Effector CD4-positive, alpha-beta T cell (primary cell): ENCODE data around the gene TYW1.
"Not testable (repeated sequence)": the region's sequence is repeated elsewhere in the genome, so short reads cannot be mapped to it uniquely, and the experiment has no call there.

Experiments used
- DNase-seq: peaks from one replicate; pipeline ENCODE4 v3.0.0-alpha.2; 2020

TYW1 gene

DNA sequence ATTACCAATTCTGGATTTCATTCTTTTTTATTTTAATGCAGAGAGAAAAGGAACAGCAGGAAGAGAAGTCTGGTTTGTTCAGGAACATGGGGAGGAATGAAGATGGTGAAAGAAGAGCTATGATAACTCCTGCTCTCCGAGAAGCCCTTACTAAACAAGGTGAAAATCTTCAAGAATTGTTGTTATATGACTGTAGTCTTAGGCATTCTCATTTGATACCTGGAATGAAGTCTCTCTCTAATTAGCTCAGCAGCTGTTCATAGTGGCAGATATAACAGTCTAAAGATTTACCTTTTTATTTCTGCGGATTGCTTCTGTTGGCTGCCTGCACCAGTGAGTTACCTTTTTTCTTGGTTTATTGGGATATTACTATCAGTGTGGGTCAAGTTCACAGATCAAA lies 53.3 kb downstream of the TYW1 start:
- DNase-seq, result not testable (repeated sequence)

DNA sequence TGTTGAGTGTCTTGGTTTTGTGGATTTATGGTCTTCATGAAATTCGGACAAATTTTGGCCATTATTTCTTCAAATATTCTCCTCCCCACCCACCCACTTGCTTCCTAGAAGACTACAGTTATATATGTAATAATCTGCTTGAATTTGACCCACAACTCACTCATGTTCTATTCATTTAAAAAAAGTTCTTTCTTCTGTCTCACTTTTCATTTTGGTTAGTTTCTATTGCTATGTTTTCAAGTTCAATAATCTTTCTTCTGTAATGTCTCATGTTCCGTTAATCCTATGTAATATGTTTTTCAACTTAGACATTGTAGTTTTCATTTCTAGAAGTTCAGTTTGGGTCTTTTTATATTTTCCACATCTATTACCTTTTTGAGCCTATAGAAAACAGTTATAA lies 55.5 kb downstream of the TYW1 start:
- DNase-seq, result not testable (repeated sequence)

DNA sequence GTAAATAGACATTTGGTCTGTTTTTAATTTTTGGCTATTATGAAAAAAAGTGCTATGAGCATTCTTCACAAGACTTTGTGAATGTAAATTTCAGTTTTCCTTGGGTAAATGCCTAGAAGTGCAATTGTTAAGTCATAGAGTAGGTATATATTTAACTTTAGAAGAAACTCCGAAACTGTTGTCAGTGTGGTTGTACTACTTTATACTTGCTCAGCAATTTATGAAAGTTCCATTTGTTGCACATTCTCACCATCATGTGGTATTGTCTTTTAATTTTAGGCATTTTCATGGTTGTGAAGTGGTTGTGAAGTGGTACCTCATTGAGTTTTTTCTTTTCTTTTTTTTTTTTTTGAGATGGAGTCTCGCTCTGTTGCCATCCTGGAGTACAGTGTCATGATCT lies 60.0 kb downstream of the TYW1 start:
- no peak for DNase-seq

DNA sequence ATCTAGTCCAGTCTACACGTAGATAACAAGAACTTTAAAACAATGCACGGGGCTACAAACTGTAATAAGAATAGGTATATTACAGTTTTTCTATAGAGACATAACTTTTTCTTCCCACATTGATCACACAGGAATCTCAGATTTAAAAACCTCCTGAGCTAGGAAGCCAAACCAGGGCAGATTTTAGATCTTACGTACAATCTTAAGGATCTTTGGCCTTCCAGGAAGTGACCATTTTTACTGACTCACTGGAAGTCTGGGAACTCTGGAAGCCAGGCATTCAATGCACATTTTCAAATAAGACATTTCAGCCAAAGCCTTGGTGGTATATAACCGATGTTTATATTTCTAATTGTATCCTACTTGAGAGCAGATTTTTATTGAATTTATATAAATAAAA lies 64.7 kb downstream of the TYW1 start:
- DNase-seq, result not testable (repeated sequence)

DNA sequence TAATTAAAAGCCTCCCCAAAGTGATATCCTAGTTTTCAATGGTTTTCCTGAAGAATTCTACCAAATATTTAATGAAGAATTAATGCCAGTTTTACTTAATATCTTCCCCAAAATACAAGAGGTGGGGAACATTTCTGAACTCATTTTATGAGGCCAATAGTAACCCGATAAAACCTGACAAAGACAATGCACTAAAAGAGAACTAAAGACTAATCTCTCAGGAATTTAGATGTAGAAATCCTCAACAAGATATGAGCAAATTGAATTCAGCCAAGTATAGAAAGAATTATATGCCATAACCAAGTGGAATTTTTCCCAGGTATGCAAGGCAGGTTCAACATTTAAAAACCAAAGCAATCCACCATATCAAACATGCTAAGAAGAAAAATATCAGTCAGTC lies 66.2 kb downstream of the TYW1 start:
- not testable (repeated sequence) for DNase-seq

DNA sequence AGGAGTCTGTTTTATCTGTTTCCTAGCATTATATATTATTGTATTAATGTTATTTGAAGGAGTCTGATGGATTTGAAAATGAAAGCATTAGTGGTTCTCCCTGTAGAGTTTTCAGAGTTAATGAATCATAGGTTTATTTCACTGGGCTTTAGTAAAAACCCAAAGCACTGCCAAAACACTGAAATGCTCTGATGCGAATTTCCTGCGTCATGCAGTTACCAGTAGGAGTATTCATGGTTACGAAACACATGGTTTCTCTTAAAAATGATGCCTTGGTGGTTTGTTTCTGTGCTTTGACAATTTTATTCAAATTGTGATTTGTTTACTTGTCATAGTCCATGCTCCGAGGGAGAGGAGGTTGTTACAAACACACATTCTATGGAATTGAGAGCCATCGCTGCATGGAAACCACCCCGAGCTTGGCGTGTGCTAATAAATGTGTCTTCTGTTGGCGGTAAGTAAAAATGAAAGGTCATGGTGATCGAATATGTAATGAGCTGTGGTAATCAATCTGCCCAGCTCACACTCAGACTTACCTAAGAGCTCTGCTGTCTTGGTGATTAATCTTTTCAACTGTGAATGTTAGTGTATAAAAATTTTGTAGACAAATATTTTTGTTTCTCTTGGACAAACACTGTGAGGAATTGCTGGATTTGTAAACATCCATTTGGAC lies 70.5 kb downstream of the TYW1 start:
- not testable (repeated sequence) for DNase-seq

DNA sequence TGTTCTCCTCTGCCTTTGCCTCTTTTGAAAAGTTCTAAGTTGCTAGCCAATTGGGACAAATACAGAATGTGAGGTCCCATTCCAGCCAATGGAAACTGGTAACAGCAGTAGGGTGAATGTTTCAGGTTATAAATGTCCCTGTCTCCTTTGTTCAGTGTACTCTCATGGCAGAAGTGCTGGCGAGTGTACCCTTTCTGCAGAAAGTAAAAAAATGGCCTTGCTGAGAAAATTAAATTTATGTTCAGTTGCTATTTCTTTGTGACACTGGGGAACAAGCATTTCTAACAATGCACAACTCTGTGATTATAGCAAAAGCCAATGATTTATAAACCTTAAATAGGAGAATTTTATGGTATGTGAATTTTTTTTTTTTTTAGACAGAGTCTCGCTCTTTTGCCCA lies 79.5 kb downstream of the TYW1 start:
- DNase-seq, result not testable (repeated sequence)

DNA sequence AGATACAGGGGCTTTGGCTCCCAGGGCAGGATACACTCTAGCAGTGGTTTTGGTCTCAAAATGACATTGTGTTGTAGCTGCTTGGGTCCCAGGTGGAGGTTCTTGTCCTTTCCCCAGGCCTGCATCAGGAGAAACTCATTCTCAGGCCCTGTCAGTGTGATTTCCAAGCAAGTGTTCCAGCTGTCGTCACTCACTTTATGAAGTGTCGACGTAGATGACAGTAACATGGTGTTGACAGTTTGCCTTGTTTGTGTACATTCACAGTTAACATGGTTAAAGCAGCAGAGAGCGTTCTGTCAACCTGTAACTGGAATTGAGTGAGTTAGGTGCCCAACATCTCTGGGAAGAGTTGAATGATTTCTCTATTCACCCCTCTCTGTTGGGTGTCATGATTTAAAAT lies 86.2 kb downstream of the TYW1 start:
- not testable (repeated sequence) for DNase-seq

DNA sequence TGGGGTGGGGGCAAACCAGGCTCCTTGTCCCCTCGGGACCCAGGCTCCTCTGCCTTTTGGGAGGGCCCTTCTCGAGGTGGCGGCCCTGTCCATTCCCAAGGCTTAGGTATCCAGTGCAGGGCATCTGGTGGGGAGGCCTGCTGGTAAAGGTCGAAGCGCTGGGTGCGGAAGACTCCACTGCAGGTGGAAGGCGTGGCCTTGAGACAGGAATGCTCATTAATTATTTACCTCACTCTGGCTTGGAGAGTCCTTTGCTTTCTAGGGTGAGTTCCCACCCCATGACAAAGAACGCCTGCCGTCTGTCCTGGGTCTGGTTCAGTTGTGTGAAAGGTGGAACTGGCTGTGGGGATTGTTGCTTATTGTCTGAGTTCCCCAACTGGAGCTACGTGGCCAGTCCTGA lies 92.6 kb downstream of the TYW1 start:
- DNase-seq, result not testable (repeated sequence)

DNA sequence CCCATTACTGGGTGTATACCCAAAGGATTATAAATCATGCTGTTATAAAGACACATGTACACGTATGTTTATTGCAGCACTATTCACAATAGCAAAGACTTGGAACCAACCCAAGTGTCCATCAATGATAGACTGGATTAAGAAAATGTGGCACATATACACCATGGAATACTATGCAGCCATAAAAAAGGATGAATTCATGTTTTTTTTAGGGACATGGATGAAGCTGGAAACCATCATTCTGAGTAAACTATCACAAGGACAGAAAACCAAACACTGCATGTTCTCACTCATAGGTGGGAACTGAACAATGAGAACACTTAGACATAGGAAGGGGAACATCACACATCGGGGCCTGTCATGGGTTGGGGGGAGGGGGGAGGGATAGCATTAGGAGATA lies 94.4 kb downstream of the TYW1 start:
- DNase-seq, result not testable (repeated sequence)

DNA sequence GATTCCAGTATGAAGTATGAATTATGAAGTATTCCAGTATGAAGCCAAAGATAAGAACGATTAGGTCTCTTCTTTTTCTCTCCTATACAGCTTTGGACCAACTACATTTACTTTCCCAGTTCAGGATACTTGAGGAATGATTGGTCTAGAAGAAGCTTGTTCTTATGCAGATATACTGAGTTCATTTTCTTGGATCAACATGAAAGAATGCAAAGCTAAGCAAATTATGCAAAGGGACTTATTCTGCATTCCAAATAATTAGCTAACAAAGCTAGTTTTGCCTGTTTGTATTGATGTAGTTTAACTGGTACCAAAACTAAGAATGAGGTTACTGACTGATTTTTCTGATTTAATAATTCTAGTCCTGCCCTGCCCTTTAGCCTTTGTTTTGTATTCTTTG lies 101.4 kb downstream of the TYW1 start:
- DNase-seq, result not testable (repeated sequence)

DNA sequence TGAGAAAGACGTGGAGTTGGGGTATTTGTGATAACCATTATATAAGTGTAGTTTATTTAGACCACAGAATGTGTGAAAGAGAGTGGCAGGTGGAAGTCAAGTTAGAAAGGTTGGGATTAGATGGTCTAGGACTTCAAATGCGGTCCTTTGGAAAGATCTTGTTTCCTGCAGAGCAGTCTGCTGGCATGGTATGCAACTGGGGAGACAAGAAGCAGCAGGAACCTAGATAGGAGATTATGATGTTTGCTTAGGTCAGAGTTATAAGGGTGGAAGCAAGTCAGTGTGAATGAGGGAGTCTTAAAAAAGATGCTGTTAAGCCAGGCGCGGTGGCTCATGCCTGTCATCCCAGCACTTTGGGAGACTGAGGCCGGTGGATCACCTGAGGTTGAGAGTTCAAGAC lies 102.8 kb downstream of the TYW1 start:
- DNase-seq, result not testable (repeated sequence)

DNA sequence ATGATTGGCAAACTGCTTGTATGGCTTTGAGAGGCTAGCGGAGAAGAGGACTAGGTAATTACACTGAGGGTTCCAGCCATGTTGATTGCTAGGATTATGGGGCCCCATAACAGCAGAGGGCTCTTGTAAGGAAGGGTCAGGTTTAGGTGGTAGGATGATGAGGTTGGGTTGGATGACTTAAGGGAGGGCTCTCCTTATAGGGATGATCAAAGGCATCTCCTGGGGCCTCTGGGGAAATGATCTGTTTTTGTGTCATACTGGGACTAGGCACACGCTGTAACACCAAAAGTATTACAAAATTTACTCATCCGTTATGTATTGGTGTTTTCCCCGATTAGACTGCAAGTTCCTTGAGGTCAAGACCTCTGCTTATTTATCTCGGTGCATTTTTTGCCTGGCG lies 103.4 kb downstream of the TYW1 start:
- DNase-seq, result not testable (repeated sequence)

DNA sequence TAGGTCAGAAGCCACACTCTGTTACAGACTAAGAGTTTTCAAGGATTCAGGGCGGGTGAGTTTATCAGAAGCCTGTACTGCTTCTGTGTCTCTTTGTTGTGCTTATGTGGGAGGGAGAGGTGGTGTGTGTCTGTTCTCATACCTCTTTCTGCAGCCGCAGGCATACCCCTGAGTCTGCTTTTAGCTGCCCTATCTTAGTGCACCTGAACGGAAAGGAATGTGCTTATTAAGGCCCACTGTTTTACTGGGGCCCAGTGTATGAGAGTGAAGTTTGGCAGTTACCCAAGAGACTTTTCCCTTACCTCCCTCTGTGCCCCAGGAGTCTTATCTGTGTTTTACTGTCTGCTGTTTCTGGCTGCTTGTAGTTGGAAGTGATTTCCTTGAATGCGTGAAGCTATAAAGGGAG lies 104.3 kb downstream of the TYW1 start:
- no peak for DNase-seq

DNA sequence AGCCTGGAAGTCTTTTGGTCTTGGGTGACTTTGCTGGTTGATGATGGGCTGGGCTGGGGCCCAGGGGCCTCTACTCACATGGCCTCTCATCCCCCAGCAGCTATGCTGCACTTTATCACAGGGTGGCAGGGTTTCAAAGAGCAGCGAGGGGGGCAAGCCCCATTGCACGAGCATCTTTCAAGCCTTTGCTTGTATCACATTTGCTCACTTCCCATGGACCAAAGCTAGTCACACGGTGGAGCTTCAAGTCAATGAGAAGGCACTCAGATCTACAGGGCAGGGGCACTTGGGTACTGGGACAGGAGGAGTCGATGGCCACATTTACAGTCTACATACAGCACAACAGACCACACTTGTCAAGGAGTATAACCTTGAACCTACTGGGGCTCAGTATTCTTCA lies 108.3 kb downstream of the TYW1 start:
- DNase-seq, result not testable (repeated sequence)

DNA sequence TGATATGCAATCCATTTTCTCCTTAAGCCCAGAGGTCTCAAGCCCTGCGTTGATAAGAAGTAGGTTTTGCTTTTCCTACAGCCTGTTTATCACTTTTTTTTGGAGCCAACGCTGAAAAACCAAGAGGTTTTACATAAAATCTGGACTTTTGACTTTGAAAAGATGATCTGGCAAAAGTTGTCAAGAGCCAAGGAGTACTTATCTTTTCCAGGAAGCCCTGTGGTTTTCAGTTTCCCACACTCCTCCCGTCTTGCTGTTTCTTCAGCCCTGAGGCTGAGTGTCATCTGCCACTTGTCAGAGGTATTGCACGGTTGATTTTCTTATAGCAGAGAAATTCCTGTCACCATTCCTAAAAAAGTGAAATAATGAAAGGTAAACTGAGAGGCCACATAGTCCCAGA lies 108.7 kb downstream of the TYW1 start:
- no peak for DNase-seq

DNA sequence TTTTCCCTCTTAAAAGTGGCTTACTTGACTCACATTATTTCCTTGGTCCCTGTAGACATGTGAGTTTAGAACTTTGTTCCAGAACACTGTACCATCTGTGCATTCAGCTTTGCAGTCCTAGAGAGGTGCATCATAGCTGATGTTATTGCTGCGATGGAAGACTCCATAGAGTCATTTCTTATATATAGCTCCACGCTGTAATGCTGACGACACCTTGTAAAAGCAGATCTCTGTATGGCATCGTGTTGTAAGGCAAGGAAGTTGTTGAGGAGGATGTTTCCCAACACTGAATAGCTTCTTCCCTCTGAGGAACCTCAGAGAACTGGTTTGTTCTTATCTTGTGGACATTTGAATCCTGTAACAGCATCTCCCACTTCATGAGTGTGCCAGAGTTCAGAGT lies 109.6 kb downstream of the TYW1 start:
- not testable (repeated sequence) for DNase-seq

DNA sequence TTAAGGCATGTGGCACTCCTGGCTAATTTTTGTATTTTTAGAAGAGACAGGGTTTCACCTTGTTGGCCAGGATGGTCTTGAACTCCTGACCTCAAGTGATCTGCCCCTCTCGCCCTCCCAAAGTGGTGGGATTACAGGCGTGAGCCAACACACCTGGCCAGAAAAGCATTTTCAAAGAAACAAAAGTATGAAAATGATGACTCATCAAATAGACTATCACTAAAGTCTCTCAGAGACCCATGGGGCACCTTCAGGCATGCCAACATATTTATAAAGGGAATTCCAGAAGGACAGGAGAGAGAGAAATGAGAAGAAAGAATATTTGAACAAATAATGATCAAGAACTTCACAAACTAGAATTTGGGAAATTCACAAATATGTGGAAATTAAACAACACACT lies 114.7 kb downstream of the TYW1 start:
- DNase-seq, result not testable (repeated sequence)

DNA sequence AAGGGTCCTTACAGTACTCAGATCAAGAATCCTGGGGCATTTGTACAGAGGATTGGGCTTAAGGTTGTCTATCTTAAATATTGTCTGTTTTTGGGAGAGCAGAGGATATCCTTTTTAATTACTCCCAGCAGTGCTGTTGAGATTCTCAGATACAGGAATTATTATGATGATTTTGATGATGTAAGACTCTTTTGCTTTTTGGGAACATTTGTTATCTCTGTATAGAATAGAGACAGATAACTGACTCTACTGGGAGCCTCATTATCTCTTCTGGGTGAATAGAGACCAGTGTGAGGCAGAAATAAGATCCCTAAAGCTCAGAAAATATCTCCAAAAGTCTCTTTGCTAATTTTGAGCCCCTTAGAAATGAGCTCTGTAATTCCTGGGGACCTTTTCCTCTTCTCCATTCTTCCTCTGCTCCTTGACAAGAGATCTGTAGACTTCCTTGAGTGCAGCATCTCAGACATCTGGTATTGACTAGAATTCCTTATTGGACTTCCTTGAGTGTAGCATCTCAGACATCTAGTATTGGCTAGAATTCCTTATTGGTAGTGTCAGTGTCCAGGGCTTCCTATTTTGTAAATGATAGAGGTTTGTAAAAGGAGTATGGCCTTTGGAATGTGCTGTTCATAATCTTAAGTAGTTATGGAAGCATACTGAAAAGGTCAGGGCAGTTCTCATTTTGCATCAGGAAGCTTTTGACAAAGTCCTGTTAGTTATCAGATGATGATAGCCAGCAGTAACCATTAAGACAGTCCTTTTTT lies 118.0 kb downstream of the TYW1 start:
- DNase-seq, result not testable (repeated sequence)

DNA sequence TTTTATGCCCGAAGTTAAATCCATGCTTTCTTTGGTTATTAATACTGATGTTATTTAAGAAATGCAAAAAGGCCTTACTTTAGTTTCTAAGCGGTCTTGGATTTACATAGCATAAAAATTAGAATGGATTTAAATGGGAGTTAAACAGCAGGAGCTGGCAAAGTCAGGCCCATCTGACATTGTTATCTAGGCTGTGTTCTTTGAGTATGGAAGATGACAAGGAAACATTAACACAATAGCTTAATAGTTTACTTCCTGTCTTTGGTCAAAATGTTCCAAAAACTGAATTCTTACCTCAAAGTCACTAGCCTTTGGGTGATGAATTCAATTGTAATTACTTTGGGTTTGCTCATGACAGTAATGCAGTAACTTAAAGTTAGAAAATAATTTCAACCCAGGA lies 123.9 kb downstream of the TYW1 start:
- not testable (repeated sequence) for DNase-seq

DNA sequence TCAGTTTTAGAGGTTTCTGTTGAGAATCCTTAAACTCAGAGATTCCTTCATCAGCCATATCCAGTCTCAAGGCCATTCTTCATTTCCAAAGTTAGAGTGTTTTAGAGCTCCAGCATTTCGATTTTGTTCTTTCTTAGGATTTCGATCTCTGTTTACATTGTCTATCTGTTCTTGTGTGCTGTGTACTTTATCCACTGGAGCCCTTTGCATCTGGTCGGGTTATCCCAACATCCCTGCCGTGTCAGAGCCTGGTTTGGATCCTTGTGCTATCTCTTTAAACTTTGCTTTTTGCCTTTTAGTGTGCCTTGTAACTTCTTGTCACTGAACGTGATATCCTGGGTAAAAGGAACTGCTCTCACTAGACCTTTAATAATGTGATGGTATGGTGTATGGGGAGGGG lies 131.6 kb downstream of the TYW1 start:
- DNase-seq, result not testable (repeated sequence)

DNA sequence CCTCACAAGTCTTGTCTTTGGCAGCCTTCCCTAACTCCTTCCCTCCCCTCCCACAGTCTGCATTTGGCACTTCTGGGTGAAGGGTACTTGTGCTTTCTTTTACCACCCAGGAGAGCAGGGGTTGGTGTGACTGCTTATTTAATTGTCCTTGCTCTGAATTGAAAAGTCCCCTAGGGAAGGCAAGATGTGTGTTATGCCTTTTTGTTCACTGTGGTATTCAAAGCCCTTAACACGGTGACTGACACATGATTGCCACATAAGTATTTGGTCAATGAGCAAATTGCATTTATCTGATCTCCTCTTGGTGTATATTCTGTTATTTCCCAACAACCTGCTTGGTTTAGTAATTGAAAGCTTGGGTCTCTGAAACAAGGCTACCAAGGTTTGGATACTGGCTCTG lies 134.1 kb downstream of the TYW1 start:
- DNase-seq, result not testable (repeated sequence)

DNA sequence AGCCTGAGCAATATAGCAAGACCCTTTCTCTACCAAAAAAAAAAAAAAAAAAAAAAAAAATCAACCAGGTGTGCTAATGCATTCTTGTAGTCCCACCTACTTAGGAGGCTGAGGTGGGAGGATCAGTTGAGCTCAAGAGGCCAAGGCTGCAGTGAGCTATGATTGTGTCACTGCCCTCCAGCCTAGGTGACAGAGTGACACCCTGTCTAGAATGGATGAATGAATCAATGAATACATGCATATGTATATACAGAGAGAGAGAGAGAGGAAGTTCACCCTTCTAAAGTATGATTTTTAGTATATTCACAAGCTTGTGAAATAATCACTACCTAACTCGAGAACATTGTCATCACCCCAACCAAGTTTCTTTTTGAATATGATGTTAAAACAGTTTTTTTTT lies 138.3 kb downstream of the TYW1 start:
- not testable (repeated sequence) for DNase-seq
